ENCODE measurements around the gene RBM44. TPM values are rescaled to one million over a fixed set of nuclear protein-coding genes. Genes with fewer than 3 reads are reported as not detected.

The RBM44 gene
- polyA plus RNA-seq, 1 donor from 2014 or later: 2.5 TPM

DNA sequence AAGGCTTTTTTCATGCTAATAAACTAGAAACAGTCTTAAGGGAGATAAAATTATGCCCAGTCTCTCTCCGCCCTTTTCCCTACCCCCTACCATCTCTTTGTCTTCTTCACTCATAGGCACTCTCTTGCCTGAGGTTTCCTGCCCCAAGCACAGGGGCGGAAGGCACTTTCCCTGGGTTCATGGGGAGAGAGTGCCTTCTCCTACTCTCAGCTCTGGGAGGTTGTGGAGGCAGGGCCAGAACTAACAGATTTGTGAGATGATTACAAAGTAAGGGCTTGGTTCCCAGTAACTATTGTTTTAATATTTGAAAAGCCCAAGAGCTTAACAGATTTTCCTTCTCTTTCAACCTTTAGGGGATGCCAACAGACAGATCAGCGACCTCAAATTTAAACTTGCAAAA lies 26.1 kb upstream of the RBM44 start:
- H3F3A ChIP-seq (ENCODE audit: insufficient read depth, low read length, poor library complexity, severe bottlenecking): no peaks in the 10 kb centered on the region
- H3K9me3 ChIP-seq (ENCODE audit: low read length): no peaks in the 10 kb centered on the region
- no peak overlapping the region for H3K9ac ChIP-seq (ENCODE audit: low read length)
- H4K20me1 ChIP-seq (ENCODE audit: insufficient read depth): no peaks in the 10 kb centered on the region
- H3K4me2 ChIP-seq (ENCODE audit: low read length): no peak overlapping the region
- no peak overlapping the region for H3K4me3 ChIP-seq (ENCODE audit: low read length)
- no peak overlapping the region for H2AFZ ChIP-seq (ENCODE audit: low read depth, low read length)
- H3K9me2 ChIP-seq (ENCODE audit: insufficient read depth, low read length): no peaks in the 10 kb centered on the region
- no peak overlapping the region for H3K27ac ChIP-seq (ENCODE audit: low read length)
- no peaks in the 10 kb centered on the region for H3K79me2 ChIP-seq (replicated peaks; ENCODE audit: insufficient read depth, low read length)
- no peak for TF ChIP-seq TAF1 (IDR thresholded peaks at IDR 0.05; ENCODE audit: low read depth)
- TF ChIP-seq EP300 (conservative IDR thresholded peaks at IDR 0.05; ENCODE audit: poor library complexity, severe bottlenecking): no peak
- no peak for TF ChIP-seq POLR2AphosphoS5 (IDR thresholded peaks at IDR 0.05)
- no peak for TF ChIP-seq MXI1 (conservative IDR thresholded peaks at IDR 0.05; ENCODE audit: poor library complexity, severe bottlenecking)
- TF ChIP-seq, protein P1, sequence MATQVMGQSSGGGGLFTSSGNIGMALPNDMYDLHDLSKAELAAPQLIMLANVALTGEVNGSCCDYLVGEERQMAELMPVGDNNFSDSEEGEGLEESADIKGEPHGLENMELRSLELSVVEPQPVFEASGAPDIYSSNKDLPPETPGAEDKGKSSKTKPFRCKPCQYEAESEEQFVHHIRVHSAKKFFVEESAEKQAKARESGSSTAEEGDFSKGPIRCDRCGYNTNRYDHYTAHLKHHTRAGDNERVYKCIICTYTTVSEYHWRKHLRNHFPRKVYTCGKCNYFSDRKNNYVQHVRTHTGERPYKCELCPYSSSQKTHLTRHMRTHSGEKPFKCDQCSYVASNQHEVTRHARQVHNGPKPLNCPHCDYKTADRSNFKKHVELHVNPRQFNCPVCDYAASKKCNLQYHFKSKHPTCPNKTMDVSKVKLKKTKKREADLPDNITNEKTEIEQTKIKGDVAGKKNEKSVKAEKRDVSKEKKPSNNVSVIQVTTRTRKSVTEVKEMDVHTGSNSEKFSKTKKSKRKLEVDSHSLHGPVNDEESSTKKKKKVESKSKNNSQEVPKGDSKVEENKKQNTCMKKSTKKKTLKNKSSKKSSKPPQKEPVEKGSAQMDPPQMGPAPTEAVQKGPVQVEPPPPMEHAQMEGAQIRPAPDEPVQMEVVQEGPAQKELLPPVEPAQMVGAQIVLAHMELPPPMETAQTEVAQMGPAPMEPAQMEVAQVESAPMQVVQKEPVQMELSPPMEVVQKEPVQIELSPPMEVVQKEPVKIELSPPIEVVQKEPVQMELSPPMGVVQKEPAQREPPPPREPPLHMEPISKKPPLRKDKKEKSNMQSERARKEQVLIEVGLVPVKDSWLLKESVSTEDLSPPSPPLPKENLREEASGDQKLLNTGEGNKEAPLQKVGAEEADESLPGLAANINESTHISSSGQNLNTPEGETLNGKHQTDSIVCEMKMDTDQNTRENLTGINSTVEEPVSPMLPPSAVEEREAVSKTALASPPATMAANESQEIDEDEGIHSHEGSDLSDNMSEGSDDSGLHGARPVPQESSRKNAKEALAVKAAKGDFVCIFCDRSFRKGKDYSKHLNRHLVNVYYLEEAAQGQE (IDR thresholded peaks at IDR 0.05; ENCODE audit: borderline replicate concordance): no peak
- TF ChIP-seq, protein P2, sequence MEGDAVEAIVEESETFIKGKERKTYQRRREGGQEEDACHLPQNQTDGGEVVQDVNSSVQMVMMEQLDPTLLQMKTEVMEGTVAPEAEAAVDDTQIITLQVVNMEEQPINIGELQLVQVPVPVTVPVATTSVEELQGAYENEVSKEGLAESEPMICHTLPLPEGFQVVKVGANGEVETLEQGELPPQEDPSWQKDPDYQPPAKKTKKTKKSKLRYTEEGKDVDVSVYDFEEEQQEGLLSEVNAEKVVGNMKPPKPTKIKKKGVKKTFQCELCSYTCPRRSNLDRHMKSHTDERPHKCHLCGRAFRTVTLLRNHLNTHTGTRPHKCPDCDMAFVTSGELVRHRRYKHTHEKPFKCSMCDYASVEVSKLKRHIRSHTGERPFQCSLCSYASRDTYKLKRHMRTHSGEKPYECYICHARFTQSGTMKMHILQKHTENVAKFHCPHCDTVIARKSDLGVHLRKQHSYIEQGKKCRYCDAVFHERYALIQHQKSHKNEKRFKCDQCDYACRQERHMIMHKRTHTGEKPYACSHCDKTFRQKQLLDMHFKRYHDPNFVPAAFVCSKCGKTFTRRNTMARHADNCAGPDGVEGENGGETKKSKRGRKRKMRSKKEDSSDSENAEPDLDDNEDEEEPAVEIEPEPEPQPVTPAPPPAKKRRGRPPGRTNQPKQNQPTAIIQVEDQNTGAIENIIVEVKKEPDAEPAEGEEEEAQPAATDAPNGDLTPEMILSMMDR (IDR thresholded peaks at IDR 0.05; ENCODE audit: poor library complexity, severe bottlenecking): no peak
- TF ChIP-seq EZH2 (IDR thresholded peaks at IDR 0.05; ENCODE audit: borderline replicate concordance, insufficient read depth, low read length, poor library complexity, severe bottlenecking): no peak
- no peak for TF ChIP-seq SMC3 (conservative IDR thresholded peaks at IDR 0.05; ENCODE audit: poor library complexity)
- no peak for TF ChIP-seq RAD21 (conservative IDR thresholded peaks at IDR 0.05)
- H3K36me3 ChIP-seq (ENCODE audit: insufficient read depth, low read length): no peaks in the 10 kb centered on the region
- H3K27me3 ChIP-seq (ENCODE audit: insufficient read depth, low read depth, low read length): no peaks in the 10 kb centered on the region

- no peak overlapping the region for H2AFZ ChIP-seq (ENCODE audit: low read depth, low read length)
- H3K4me3 ChIP-seq (ENCODE audit: low read length): no peak overlapping the region
- H3K9me2 ChIP-seq (ENCODE audit: insufficient read depth, low read length): no peaks in the 10 kb centered on the region
- no peak overlapping the region for H3K4me2 ChIP-seq (ENCODE audit: low read length)
- H3K9ac ChIP-seq (ENCODE audit: low read length): no peak overlapping the region
- H3K27me3 ChIP-seq (ENCODE audit: insufficient read depth, low read depth, low read length): no peaks in the 10 kb centered on the region
- H3K36me3 ChIP-seq (ENCODE audit: insufficient read depth, low read length): no peaks in the 10 kb centered on the region
- no peaks in the 10 kb centered on the region for H4K20me1 ChIP-seq (ENCODE audit: insufficient read depth)
- H3K27ac ChIP-seq (ENCODE audit: low read length): no peak overlapping the region
- TF ChIP-seq, protein P1 (IDR thresholded peaks at IDR 0.05; ENCODE audit: borderline replicate concordance): no peak
- TF ChIP-seq, protein P2 (IDR thresholded peaks at IDR 0.05; ENCODE audit: poor library complexity, severe bottlenecking): no peak
- TF ChIP-seq POLR2AphosphoS5 (IDR thresholded peaks at IDR 0.05) (no peak), MXI1 (conservative IDR thresholded peaks at IDR 0.05; ENCODE audit: poor library complexity, severe bottlenecking) (no peak), RAD21 (conservative IDR thresholded peaks at IDR 0.05) (no peak), SMC3 (conservative IDR thresholded peaks at IDR 0.05; ENCODE audit: poor library complexity) (no peak), TAF1 (IDR thresholded peaks at IDR 0.05; ENCODE audit: low read depth) (no peak), EZH2 (IDR thresholded peaks at IDR 0.05; ENCODE audit: borderline replicate concordance, insufficient read depth, low read length, poor library complexity, severe bottlenecking) (no peak), EP300 (conservative IDR thresholded peaks at IDR 0.05; ENCODE audit: poor library complexity, severe bottlenecking) (no peak)
- no peaks in the 10 kb centered on the region for H3K9me3 ChIP-seq (ENCODE audit: low read length)
- no peaks in the 10 kb centered on the region for H3F3A ChIP-seq (ENCODE audit: insufficient read depth, low read length, poor library complexity, severe bottlenecking)
- no peaks in the 10 kb centered on the region for H3K79me2 ChIP-seq (replicated peaks; ENCODE audit: insufficient read depth, low read length)
Observed at GRCh38 chr2:237773826-237774225, 24.8 kb upstream of the RBM44 start.

Data from neural cell (in vitro differentiated cells).